MCF 10A (cell line): ENCODE results near the gene RARG. TPM values are rescaled to one million over a fixed set of nuclear protein-coding genes. Genes with fewer than 3 reads are reported as not detected.

Source experiments
- Bru-seq: library from RNA; stranded (reverse); fragments of 400-500 nt; gene quantifications from one replicate; lab custom pipeline; 2021; lab: Mats Ljungman, UMichigan
- BruChase-seq, 2 experiments: library from RNA; stranded (reverse); fragments of 400-500 nt; gene quantifications; one replicate each; lab custom pipeline; 2021; lab: Mats Ljungman, UMichigan
- BruUV-seq: library from RNA; stranded (reverse); fragments of 400-500 nt; replicated peaks from 2 replicates; lab custom pipeline; 2021; lab: Mats Ljungman, UMichigan
- CTCF ChIA-PET: fragments of 300-600 bp; sonication (Branson Sonifier 250); formaldehyde crosslinking; extraction: SDS; loops from one replicate; lab custom pipeline; 2021; ENCODE audit warnings: antibody characterized with exemption, inconsistent platforms; lab: Yijun Ruan, JAX
- POLR2A ChIA-PET: fragments of 300-600, 350-650 bp; sonication (Branson Sonifier 250); formaldehyde crosslinking; extraction: SDS; loops from one replicate; lab custom pipeline; 2020; ENCODE audit warnings: antibody characterized with exemption, inconsistent platforms; lab: Yijun Ruan, JAX
- DNase-seq: peaks from one replicate; pipeline ENCODE4 v3.0.0-alpha.2; 2018; ENCODE audit not compliant: unreplicated experiment
- H3K27ac Mint-ChIP-seq: one replicate; pipeline ENCODE4 v1.8.0; 2022; ENCODE audit warnings: mild to moderate bottlenecking, low read depth, mixed read lengths; ENCODE audit not compliant: unreplicated experiment
- H3K27me3 Mint-ChIP-seq: one replicate; pipeline ENCODE4 v1.8.0; 2022; ENCODE audit warnings: mixed read lengths; ENCODE audit not compliant: insufficient read depth, unreplicated experiment
- H3K36me3 Mint-ChIP-seq: one replicate; pipeline ENCODE4 v1.8.0; 2022; ENCODE audit warnings: mild to moderate bottlenecking, moderate library complexity, mixed read lengths; ENCODE audit not compliant: insufficient read depth, unreplicated experiment
- H3K4me1 Mint-ChIP-seq: one replicate; pipeline ENCODE4 v1.8.0; 2022; ENCODE audit warnings: mixed read lengths; ENCODE audit not compliant: insufficient read depth, unreplicated experiment
- H3K4me3 Mint-ChIP-seq: one replicate; pipeline ENCODE4 v1.8.0; 2022; ENCODE audit warnings: mild to moderate bottlenecking, moderate library complexity, mixed read lengths; ENCODE audit not compliant: unreplicated experiment
- H3K9me3 Mint-ChIP-seq: one replicate; pipeline ENCODE4 v1.8.0; 2022; ENCODE audit warnings: mixed read lengths; ENCODE audit not compliant: unreplicated experiment
- CTCF ChIP-seq: fragments of 200-600 bp; IDR thresholded peaks from one replicate; pipeline ENCODE4 v1.8.0; 2022; ENCODE audit warnings: antibody characterized with exemption, mild to moderate bottlenecking; ENCODE audit not compliant: unreplicated experiment
- intact Hi-C: fragments of 100-400 bp; cut with micrococcal nuclease; formaldehyde crosslinking; loops from 2 replicates; pipeline ENCODE4 v1.14.1; 2022
- long read RNA-seq: library from polyadenylated mRNA; stranded (forward); transcript quantifications from one replicate; pipeline ENCODE4 v2.0.0, GENCODE V29; 2022
- total RNA-seq: library from RNA; stranded (reverse); gene quantifications from 2 replicates; pipeline ENCODE4 v1.2.3, GENCODE V29; 2022

RARG gene
- total RNA-seq (30.9 and 43.7 TPM in 2 replicates), Bru-seq, nascent RNA (percentile 47 among the genes with signal in this experiment), BruChase-seq, experiment 1, labeled RNA remaining after a 6-hour chase (percentile 71 among the genes with signal in this experiment), BruChase-seq, experiment 2, labeled RNA remaining after a 2-hour chase (percentile 63 among the genes with signal in this experiment)
- long read RNA-seq, transcript RARG-203 (10 exons, 2,959 nt), result major isoform, 60 of 142 reads
- long read RNA-seq, transcript RARG-201 (8 exons, 1,836 nt), result minor isoform, 14 of 142 reads
- long read RNA-seq, partial matches to known transcripts, result 17 of 142 reads
- long read RNA-seq, other reads (novel, unspliced or antisense), result 47 of 142 reads

GRCh38 chr12:53231921-53232645, at the start of gene RARG:
RARG (minus strand) TSS chr12:53232209; CDS start chr12:53227545, 4,664 bp downstream.
- no peaks in the 10 kb centered on the region for H3K9me3 Mint-ChIP-seq
- ChIA-PET CTCF (interaction anchor here (0.7 to 1.4 kb wide), 4 partner anchors 14 to 40 kb away, joined by 3 to 6 read pairs (median 4); a partner anchor contains a TSS), POLR2A (interaction anchor here (0.5 to 1.7 kb wide), 17 partner anchors 9 to 226 kb away, joined by 3 to 18 read pairs (median 3); partner anchors contain the start of genes CSAD, EIF4B, MYG1 and ZNF740)
- H3K4me3 Mint-ChIP-seq, result peak within 1 kb of the TSS; percentile 77
- no TSS peak for BruUV-seq
- peak; percentile 77 for DNase-seq
- peaks cover 69% of the 10 kb centered on the region for H3K4me1 Mint-ChIP-seq
- no peaks in the 10 kb centered on the region for H3K27me3 Mint-ChIP-seq
- no peak for TF ChIP-seq CTCF
- peaks cover 4% of the 10 kb centered on the region for H3K36me3 Mint-ChIP-seq
- peak within 1 kb of the TSS; percentile 67 for H3K27ac Mint-ChIP-seq
- intact Hi-C loops, result no loop called here

- no peaks in the 10 kb centered on the region for H3K27me3 Mint-ChIP-seq
- no peaks in the 10 kb centered on the region for H3K4me1 Mint-ChIP-seq
- intact Hi-C loops, result no loop called here
- H3K9me3 Mint-ChIP-seq, result no peaks in the 10 kb centered on the region
- POLR2A ChIA-PET, result interaction anchor here (0.7 kb wide), 1 partner anchor 47 kb away, joined by 4 read pairs; no protein-coding TSS in a partner anchor
- CTCF ChIA-PET, result interaction anchor here (3.1 kb wide), 1 partner anchor 67 kb away, joined by 20 read pairs; no protein-coding TSS in a partner anchor
- H3K4me3 Mint-ChIP-seq, result no peak overlapping the region
- peaks cover 9% of the 10 kb centered on the region for H3K36me3 Mint-ChIP-seq
- no peak for DNase-seq
- no TSS peak for BruUV-seq
- no peak overlapping the region for H3K27ac Mint-ChIP-seq
- TF ChIP-seq CTCF, result no peak
Measured at GRCh38 chr12:53279888-53280498, 48.0 kb upstream of the RARG start.

- TF ChIP-seq CTCF, result no peak
- POLR2A ChIA-PET, result interaction anchor here (0.7 kb wide), 1 partner anchor 46 kb away, joined by 4 read pairs; no protein-coding TSS in a partner anchor
- H3K9me3 Mint-ChIP-seq, result no peaks in the 10 kb centered on the region
- no peak for DNase-seq
- intact Hi-C loops, result no loop called here
- H3K36me3 Mint-ChIP-seq, result peaks cover 6% of the 10 kb centered on the region
- no peaks in the 10 kb centered on the region for H3K4me1 Mint-ChIP-seq
- CTCF ChIA-PET, result interaction anchor here (0.6 to 3.6 kb wide), 4 partner anchors 8 to 142 kb away, joined by 4 to 37 read pairs (median 12); no protein-coding TSS in a partner anchor
- H3K27me3 Mint-ChIP-seq, result no peaks in the 10 kb centered on the region
- no peak overlapping the region for H3K27ac Mint-ChIP-seq
- BruUV-seq, result no TSS peak
- H3K4me3 Mint-ChIP-seq, result no peak overlapping the region
Measured at GRCh38 chr12:53279283-53279869, 47.4 kb upstream of the RARG start.
